OCI-LY7 (cell line): Measurements from ENCODE around the gene TBC1D1. TPM values are rescaled to one million over a fixed set of nuclear protein-coding genes. Genes with fewer than 3 reads are reported as not detected.
"Not testable (repeated sequence)": the region's sequence is repeated elsewhere in the genome, so short reads cannot be mapped to it uniquely, and the experiment has no call there.

Source experiments
- BruUV-seq: library from RNA; stranded (reverse); fragments of 400-500 nt; replicated peaks from 2 replicates; lab custom pipeline; 2021; lab: Mats Ljungman, UMichigan
- CTCF ChIA-PET: fragments of 300-600 bp; sonication (Branson Sonifier 250); formaldehyde crosslinking; loops from one replicate; lab custom pipeline; 2022; ENCODE audit warnings: antibody characterized with exemption; ENCODE audit not compliant: unreplicated experiment; lab: Charles Lee
- POLR2A ChIA-PET: fragments of 300-600 bp; sonication (Branson Sonifier 250); formaldehyde crosslinking; loops from one replicate; lab custom pipeline; 2022; ENCODE audit warnings: antibody characterized with exemption; lab: Charles Lee
- DNase-seq: peaks from one replicate; pipeline ENCODE4 v3.0.0-alpha.2; 2015; ENCODE audit warnings: low spot score
- H2AFZ ChIP-seq: fragments of 200-600 bp; sonication (generic), shearing (Covaris generic); 2 replicates; pipeline ENCODE4 v1.6.1; 2014; ENCODE audit warnings: mild to moderate bottlenecking, antibody characterized with exemption, low read length, moderate library complexity
- H3K27ac ChIP-seq: fragments of 200-600 bp; sonication (generic); 2 replicates; pipeline ENCODE4 v1.5.1; 2014; ENCODE audit warnings: mixed run types, low read depth, mild to moderate bottlenecking, moderate library complexity, low read length, inconsistent platforms; ENCODE audit not compliant: poor library complexity, severe bottlenecking
- H3K36me3 ChIP-seq: fragments of 200-600 bp; sonication (generic); 2 replicates; pipeline ENCODE4 v1.6.1; 2014; ENCODE audit warnings: mild to moderate bottlenecking, antibody characterized with exemption, low read length, moderate library complexity, mixed read lengths; ENCODE audit not compliant: insufficient read depth
- H3K4me1 ChIP-seq: fragments of 200-600 bp; sonication (generic); 2 replicates; pipeline ENCODE4 v1.5.1; 2014; ENCODE audit warnings: mild to moderate bottlenecking, low read length; ENCODE audit not compliant: insufficient read depth, poor library complexity, severe bottlenecking
- H3K4me2 ChIP-seq: fragments of 200-600 bp; sonication (generic); 2 replicates; pipeline ENCODE4 v1.6.1; 2014; ENCODE audit warnings: mild to moderate bottlenecking, low read length
- H3K4me3 ChIP-seq: fragments of 200-600 bp; sonication (generic); 2 replicates; pipeline ENCODE4 v1.5.1; 2014; ENCODE audit warnings: mild to moderate bottlenecking, low read depth, low read length; ENCODE audit not compliant: poor library complexity, severe bottlenecking
- H3K79me2 ChIP-seq: fragments of 200-600 bp; sonication (generic); 2 replicates; pipeline ENCODE4 v1.6.1; 2016; ENCODE audit warnings: low read depth, mild to moderate bottlenecking, low read length, moderate library complexity, mixed read lengths; ENCODE audit not compliant: insufficient read depth
- H3K9me2 ChIP-seq: fragments of 200-600 bp; sonication (generic); 2 replicates; pipeline ENCODE4 v1.6.1; 2016; ENCODE audit warnings: mild to moderate bottlenecking, low read length, mixed read lengths; ENCODE audit not compliant: insufficient read depth
- H3K9me3 ChIP-seq: fragments of 200-600 bp; sonication (generic); 2 replicates; pipeline ENCODE4 v1.6.1; 2014; ENCODE audit warnings: mild to moderate bottlenecking, mixed run types, low read length, mixed read lengths
- H4K20me1 ChIP-seq: fragments of 200-600 bp; sonication (generic); 2 replicates; pipeline ENCODE4 v1.6.1; 2014; ENCODE audit warnings: mild to moderate bottlenecking, antibody characterized with exemption, low read length, moderate library complexity, mixed read lengths; ENCODE audit not compliant: insufficient read depth
- EZH2phosphoT487 ChIP-seq: fragments of 200-600 bp; sonication (generic); IDR thresholded peaks from 2 replicates; pipeline ENCODE4 v1.6.1; 2018; ENCODE audit warnings: low read depth, borderline replicate concordance, mild to moderate bottlenecking, mixed run types, antibody characterized with exemption, low read length, moderate library complexity, mixed read lengths
- intact Hi-C: fragments of 100-400 bp; cut with micrococcal nuclease; formaldehyde crosslinking; loops from one replicate; pipeline ENCODE4 v1.10.0; 2022; ENCODE audit not compliant: unreplicated experiment
- total RNA-seq, 2 experiments: library from RNA; depleted of rRNA in 1 of 2; stranded (reverse); fragments of >200 nt in 1 of 2; shearing (Covaris generic) in 1 of 2; gene quantifications; 2 replicates each; pipeline ENCODE4 v1.2.3, GENCODE V29; 2014 to 2022
- TF ChIP-seq, protein P1 (sequence below): fragments of 200-600 bp; sonication (generic); conservative IDR thresholded peaks from 2 replicates; pipeline ENCODE4 v1.5.1; 2014; ENCODE audit warnings: mild to moderate bottlenecking, antibody characterized with exemption, low read length, moderate library complexity, mixed read lengths

The TBC1D1 gene
- total RNA-seq, 2 experiments from 2014 or later = 539 to 545 TPM

DNA sequence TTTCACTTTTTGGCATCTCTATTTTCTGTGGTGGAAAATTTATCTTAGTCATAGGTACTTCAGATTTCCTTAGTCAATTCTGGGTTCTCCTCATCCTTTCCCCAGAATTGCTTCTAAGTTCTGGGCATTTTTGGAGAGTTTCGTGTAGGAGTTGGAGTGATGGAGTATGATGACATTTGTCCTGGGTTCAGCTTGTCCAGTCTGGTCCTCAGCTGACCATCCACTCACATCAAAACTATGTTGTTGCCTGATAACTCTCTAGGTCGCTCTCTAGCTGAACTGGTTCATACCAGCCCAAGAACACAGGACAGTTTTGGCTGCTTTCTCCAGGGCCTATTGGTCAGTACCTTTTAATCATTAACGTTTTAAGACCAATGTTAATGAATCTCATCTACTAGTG lies 82.6 kb downstream of the TBC1D1 start:
- Histone ChIP-seq H3K36me3 (peaks cover 14% of the 10 kb centered on the region), H3K9me3 (peaks cover 12% of the 10 kb centered on the region), H2AFZ (no peak overlapping the region), H3K79me2 (peaks cover 14% of the 10 kb centered on the region), H3K4me1 (peaks cover 30% of the 10 kb centered on the region), H3K9me2 (no peaks in the 10 kb centered on the region), H3K4me2 (no peak overlapping the region), H3K4me3 (no peak overlapping the region), H4K20me1 (no peaks in the 10 kb centered on the region), H3K27ac (no peak overlapping the region)
- DNase-seq = no peak
- CTCF ChIA-PET = no interaction called here
- intact Hi-C loops = no loop called here
- TF ChIP-seq, protein P1, sequence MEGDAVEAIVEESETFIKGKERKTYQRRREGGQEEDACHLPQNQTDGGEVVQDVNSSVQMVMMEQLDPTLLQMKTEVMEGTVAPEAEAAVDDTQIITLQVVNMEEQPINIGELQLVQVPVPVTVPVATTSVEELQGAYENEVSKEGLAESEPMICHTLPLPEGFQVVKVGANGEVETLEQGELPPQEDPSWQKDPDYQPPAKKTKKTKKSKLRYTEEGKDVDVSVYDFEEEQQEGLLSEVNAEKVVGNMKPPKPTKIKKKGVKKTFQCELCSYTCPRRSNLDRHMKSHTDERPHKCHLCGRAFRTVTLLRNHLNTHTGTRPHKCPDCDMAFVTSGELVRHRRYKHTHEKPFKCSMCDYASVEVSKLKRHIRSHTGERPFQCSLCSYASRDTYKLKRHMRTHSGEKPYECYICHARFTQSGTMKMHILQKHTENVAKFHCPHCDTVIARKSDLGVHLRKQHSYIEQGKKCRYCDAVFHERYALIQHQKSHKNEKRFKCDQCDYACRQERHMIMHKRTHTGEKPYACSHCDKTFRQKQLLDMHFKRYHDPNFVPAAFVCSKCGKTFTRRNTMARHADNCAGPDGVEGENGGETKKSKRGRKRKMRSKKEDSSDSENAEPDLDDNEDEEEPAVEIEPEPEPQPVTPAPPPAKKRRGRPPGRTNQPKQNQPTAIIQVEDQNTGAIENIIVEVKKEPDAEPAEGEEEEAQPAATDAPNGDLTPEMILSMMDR = no peak
- no peak for TF ChIP-seq EZH2phosphoT487
- POLR2A ChIA-PET = interaction anchor here (0.7 kb wide), 1 partner anchor 115 kb away, joined by 3 read pairs; no protein-coding TSS in a partner anchor
- BruUV-seq = no TSS peak

DNA sequence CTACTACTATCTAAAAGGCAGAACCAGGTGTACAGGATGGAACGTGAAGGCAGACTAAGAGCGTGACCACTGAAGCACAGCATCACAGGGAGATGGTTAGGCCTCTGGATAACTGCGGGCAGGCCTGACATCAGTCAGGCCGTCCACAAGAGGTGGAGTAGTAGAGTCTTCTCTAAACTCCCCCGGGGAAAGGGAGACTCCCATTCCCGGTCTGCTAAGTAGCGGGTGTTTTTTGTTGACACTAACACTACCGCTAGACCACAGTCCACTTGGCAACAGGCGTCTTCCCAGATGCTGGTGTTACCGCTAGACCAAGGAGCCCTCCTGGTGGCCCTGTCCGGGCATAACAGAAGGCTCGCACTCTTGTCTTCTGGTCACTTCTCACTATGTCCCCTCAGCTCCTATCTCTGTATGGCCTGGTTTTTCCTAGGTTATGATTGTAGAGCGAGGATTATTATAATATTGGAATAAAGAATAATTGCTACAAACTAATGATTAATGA lies 84.5 kb downstream of the TBC1D1 start:
- H3K9me2 ChIP-seq, BruUV-seq, H3K9me3 ChIP-seq, DNase-seq, H3K4me3 ChIP-seq, intact Hi-C loops, H3K4me2 ChIP-seq, H2AFZ ChIP-seq, H4K20me1 ChIP-seq: not testable (repeated sequence)
- Histone ChIP-seq H3K27ac (peak overlapping the region; percentile 39), H3K4me1 (peaks cover 43% of the 10 kb centered on the region), H3K36me3 (peaks cover 23% of the 10 kb centered on the region), H3K79me2 (peaks cover 31% of the 10 kb centered on the region)
- CTCF ChIA-PET = interaction anchor here (0.9 kb wide), 1 partner anchor 178 kb away, joined by 3 read pairs; no protein-coding TSS in a partner anchor
- POLR2A ChIA-PET = interaction anchor here (0.6 to 4.7 kb wide), 6 partner anchors 8 to 128 kb away, joined by 3 to 21 read pairs (median 6); no protein-coding TSS in a partner anchor

DNA sequence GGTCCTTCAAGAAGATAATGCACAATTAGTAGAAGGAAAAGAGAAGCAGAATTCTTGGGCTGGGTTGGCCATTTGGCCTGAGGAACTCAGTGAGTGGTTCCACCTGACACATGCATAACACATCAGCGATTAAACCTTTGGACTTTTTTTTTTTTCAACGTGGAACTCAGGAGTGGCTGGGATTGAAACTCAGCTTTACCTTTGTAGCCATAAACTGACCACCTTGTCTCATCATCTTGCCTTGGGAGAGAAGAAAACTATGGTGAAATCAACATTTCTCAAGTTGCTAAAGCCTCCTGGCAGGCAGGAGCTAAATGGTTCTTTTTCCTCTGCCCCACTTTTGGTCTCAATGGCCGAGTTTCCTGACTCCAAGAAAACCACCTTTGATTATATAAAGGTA lies 85.6 kb downstream of the TBC1D1 start:
- Histone ChIP-seq H3K4me3 (peak overlapping the region; percentile 66), H3K9me2 (no peaks in the 10 kb centered on the region), H3K79me2 (peaks cover 42% of the 10 kb centered on the region), H3K4me1 (peaks cover 51% of the 10 kb centered on the region), H4K20me1 (peaks cover 3% of the 10 kb centered on the region; the same call in 1 of the 2 replicates), H3K27ac (peak overlapping the region; percentile 67), H3K4me2 (peak overlapping the region; percentile 94), H3K36me3 (peaks cover 26% of the 10 kb centered on the region), H2AFZ (peak overlapping the region; percentile 57; the same call in 1 of the 2 replicates), H3K9me3 (no peaks in the 10 kb centered on the region)
- ChIA-PET POLR2A (interaction anchor here (0.6 to 4.7 kb wide), 15 partner anchors 9 to 366 kb away, joined by 3 to 21 read pairs (median 4); no protein-coding TSS in a partner anchor), CTCF (no interaction called here)
- TSS peak; percentile 56 for BruUV-seq
- TF ChIP-seq, protein P1 = no peak
- TF ChIP-seq EZH2phosphoT487 = no peak
- DNase-seq = no peak
- intact Hi-C loops = loop anchor here (2.0 kb wide), 1 partner anchor 84 kb away; no protein-coding TSS in a partner anchor
